Pancreas (tissue), 10 donors: Measurements from ENCODE around the gene ZNF628. TPM values are rescaled to one million over a fixed set of nuclear protein-coding genes. Genes with fewer than 3 reads are reported as not detected.

Experiments used
- ATAC-seq, 4 donors: fragments of 200-7000 bp; cut with Tn5 transposase; one replicate each; pipeline versions ENCODE4 v1.8.0 to v1.9.1; 2020; ENCODE audit warnings: mild to moderate bottlenecking in 4 of 4, moderate library complexity in 4 of 4
- DNase-seq, 6 donors: peaks; one replicate each; pipeline ENCODE4 v3.0.0-alpha.2; 2020
- FAIRE-seq: peaks from 2 replicates; lab custom pipeline; 2012; peaks lifted over from hg19 to GRCh38; lab: Jason Lieb, UNC
- H3K27ac ChIP-seq, 4 donors: fragments of 200-600 bp; sonication (generic); 1 replicate in 3 of 4; 2 replicates in 1 of 4; pipeline versions ENCODE4 v1.5.0 to v1.8.0; 2020
- H3K27me3 ChIP-seq, 4 donors: fragments of 200-600 bp; one replicate each; pipeline ENCODE4 v1.8.0; 2021
- H3K36me3 ChIP-seq, 3 donors: fragments of 200-600 bp; sonication (generic) in 1 of 3; one replicate each; pipeline versions ENCODE4 v1.5.0 to v1.8.0; 2020 to 2021
- H3K4me1 ChIP-seq, 3 donors: fragments of 200-600 bp; one replicate each; pipeline ENCODE4 v1.8.0; 2021
- H3K4me3 ChIP-seq, 4 donors: fragments of 200-600 bp; sonication (generic) in 2 of 4; one replicate each; pipeline versions ENCODE4 v1.5.0 to v1.8.0; 2020 to 2021
- H3K9me3 ChIP-seq, 4 donors: fragments of 200-600 bp; one replicate each; pipeline ENCODE4 v1.8.0; 2021
- CTCF ChIP-seq, 4 donors: fragments of 200-600 bp; sonication (generic) in 3 of 4; IDR thresholded peaks; one replicate each; pipeline versions ENCODE4 v1.5.0 to v1.8.0; 2021; ENCODE audit warnings: antibody characterized with exemption in 4 of 4
- WGBS, 2 donors: extraction: QIAGEN DNeasy Blood & Tissue Kit; methylation state at CpG; one replicate each; pipeline ENCODE4 v1.1.7; 2013; 5-methylcytosine and 5-hydroxymethylcytosine counted together
- intact Hi-C, 3 donors: fragments of 100-400 bp; cut with DNase I; formaldehyde crosslinking; loops; one replicate each; pipeline versions ENCODE4 v1.11.1 to v1.14.2; 2022
- polyA plus RNA-seq, 2 donors: library from polyadenylated mRNA; stranded (reverse); fragments of 200-250 nt; gene quantifications; one replicate each; pipeline ENCODE4 v1.2.3, GENCODE V29; 2013
- total RNA-seq, 6 donors: library from RNA; stranded (reverse); fragmentation: NEBNext Ultra II Directional in 4 of 6; extraction: Animal tissue kit (Norgen Biotek cat#: 25700) in 4 of 6; gene quantifications; one replicate each; pipeline versions ENCODE4 v1.2.1 to v1.2.4, GENCODE V29; 2021 to 2023
- donor health status: healthy with polysubstance abuse.
- donor health status: DM: no; HTN: no; CAD: no; lungs with moderate emphysema.
- donor health status: DM: no; HTN: no; CAD: no.
- donor health status: control.
- donor health status: control.
- donor health status: Bipolar disorder and iron deficiency.
- donor health status: DM: yes; HTN: yes; CAD: no.
- donor health status: DM: no; HTN: no; CAD: no.
- donor health status: DM: no; HTN: no; CAD: no.
- donor health status: DM: yes; HTN: yes; CAD: no.

The ZNF628 gene
- total and polyA plus RNA-seq, 8 donors = 2.6 to 7.8 (median 4.1) TPM

DNA sequence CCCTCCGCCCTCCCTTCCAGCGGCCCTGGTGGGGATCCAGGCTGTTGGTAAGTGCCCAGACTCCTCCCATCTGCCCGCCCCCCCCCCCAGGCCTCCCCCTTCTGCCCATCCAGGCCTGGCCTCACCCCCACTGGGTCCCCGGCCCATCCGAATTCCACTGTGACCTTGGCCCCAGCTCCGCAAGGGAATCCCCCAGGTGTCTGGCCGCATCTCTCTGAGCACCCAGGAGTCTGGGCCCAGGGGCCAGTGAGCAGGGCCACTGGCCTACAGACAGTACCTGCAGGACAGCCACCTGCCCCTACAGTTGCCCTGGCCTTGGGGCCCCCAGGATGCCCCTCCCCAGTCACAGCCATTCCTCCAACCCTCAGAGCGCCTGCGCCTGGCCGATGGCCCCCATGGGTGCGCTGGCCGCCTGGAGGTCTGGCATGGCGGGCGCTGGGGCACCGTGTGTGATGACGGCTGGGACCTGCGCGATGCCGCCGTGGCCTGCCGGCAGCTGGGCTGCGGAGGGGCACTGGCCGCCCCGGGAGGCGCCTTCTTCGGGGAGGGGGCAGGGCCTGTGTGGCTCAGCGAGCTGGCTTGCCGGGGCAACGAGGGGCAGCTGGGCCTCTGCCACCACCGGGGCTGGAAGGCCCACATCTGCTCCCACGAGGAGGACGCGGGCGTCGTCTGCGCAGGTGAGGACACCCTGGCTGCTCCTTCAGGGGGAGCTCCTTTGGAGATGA is 12.7 kb downstream of the ZNF628 start:
- no peak overlapping the region for H3K27ac ChIP-seq
- H3K36me3 ChIP-seq = no peaks in the 10 kb centered on the region
- no peak overlapping the region for H3K4me3 ChIP-seq
- intact Hi-C loops = no loop called here
- no peak for ATAC-seq
- DNase-seq = peak in 2 of 6 donors; percentile 32 to 64
- peaks cover 7 to 8% (median 7%) of the 10 kb centered on the region in 3 donors for H3K4me1 ChIP-seq
- H3K27me3 ChIP-seq = peaks cover 0 to 4% (median 0%) of the 10 kb centered on the region in 4 donors
- no peak for FAIRE-seq
- WGBS, 2 donors = 38 to 41% methylated on average over 23 to 35 of the region's 36 CpGs
- H3K9me3 ChIP-seq = no peaks in the 10 kb centered on the region
- no peak for TF ChIP-seq CTCF (IDR thresholded peaks at IDR 0.05)

DNA sequence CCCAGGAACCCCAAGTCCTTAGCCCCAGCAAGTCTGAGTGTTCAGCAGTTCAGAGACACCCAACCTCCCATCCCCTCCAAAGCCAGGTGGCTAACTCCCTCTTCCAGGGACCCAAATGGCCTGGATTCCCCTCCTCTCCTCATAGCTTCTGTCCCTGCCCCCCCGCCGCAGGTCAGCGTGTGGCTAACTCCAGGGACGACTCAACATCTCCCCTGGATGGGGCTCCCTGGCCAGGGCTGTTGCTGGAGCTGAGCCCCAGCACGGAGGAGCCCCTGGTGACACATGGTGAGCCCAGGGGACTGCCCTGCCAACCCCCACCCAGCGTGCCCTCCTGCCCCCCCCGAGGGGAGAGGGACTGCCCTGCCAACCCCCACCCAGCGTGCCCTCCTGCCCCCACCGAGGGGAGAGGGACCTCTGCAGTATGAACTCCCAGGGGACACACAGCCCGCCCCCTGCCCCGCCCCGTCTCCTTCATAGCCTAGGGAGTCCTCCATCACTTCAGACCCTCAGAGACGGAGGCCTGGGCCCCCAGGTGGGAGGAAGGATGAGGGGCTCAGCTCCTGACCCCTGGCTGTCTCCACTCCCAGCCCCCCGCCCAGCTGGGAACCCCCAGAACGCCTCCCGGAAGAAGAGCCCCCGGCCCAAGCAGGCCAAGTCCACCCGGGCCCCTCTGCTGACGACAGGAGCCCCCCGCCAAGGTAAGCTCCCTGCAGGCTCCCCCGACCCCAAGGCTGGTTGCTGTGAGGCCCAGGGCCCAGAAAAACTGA is 13.5 kb downstream of the ZNF628 start:
- FAIRE-seq = no peak
- H3K27ac ChIP-seq = no peak overlapping the region
- H3K9me3 ChIP-seq = no peaks in the 10 kb centered on the region
- 44 to 55% methylated on average over 18 to 21 of the region's 21 CpGs for WGBS, 2 donors
- no peak for TF ChIP-seq CTCF (IDR thresholded peaks at IDR 0.05)
- intact Hi-C loops = no loop called here
- no peak overlapping the region for H3K4me3 ChIP-seq
- DNase-seq = peak in 1 of 6 donors; percentile 36
- H3K36me3 ChIP-seq = no peaks in the 10 kb centered on the region
- H3K27me3 ChIP-seq = peaks cover 0 to 4% (median 0%) of the 10 kb centered on the region in 4 donors
- peaks cover 0 to 2% (median 0%) of the 10 kb centered on the region in 3 donors for H3K4me1 ChIP-seq
- ATAC-seq = no peak

- DNase-seq = peak in 2 of 6 donors; percentile 26 to 78
- H3K4me1 ChIP-seq = no peaks in the 10 kb centered on the region
- no peak overlapping the region for H3K4me3 ChIP-seq
- FAIRE-seq = no peak
- H3K27me3 ChIP-seq = peaks cover 0 to 4% (median 0%) of the 10 kb centered on the region in 4 donors
- no peaks in the 10 kb centered on the region for H3K36me3 ChIP-seq
- intact Hi-C loops = no loop called here
- TF ChIP-seq CTCF (IDR thresholded peaks at IDR 0.05) = no peak
- H3K9me3 ChIP-seq = no peaks in the 10 kb centered on the region
- no peak for ATAC-seq
- WGBS, 2 donors = 65 to 71% methylated on average over 49 to 52 of the region's 52 CpGs
- no peak overlapping the region for H3K27ac ChIP-seq
Measured at GRCh38 chr19:55490478-55491432, 14.3 kb downstream of the ZNF628 start.

- ATAC-seq (peak in 1 of 4 donors; percentile 2), DNase-seq (peak in 1 of 6 donors; percentile 22), FAIRE-seq (no peak)
- Histone ChIP-seq H3K27me3 (peaks cover 0 to 4% (median 0%) of the 10 kb centered on the region in 4 donors), H3K9me3 (no peaks in the 10 kb centered on the region), H3K27ac (no peak overlapping the region), H3K4me1 (no peaks in the 10 kb centered on the region), H3K36me3 (no peaks in the 10 kb centered on the region), H3K4me3 (no peak overlapping the region)
- intact Hi-C loops = no loop called here
- 52 to 55% methylated on average over 22 to 24 of the region's 24 CpGs for WGBS, 2 donors
- no peak for TF ChIP-seq CTCF (IDR thresholded peaks at IDR 0.05)
Measured at GRCh38 chr19:55491546-55492360, 15.3 kb downstream of the ZNF628 start.
